ENCODE measurements around the gene TRIM62.

The TRIM62 gene

GRCh38 chr1:33181921-33182341 is at the start of gene TRIM62:
TRIM62 (minus strand) TSS chr1:33182043; CDS start chr1:33181432, 611 bp downstream.
- ATAC-seq (replicated peaks; ENCODE audit: extremely low read depth, poor library complexity, severe bottlenecking) (peak; percentile 61), DNase-seq (ENCODE audit: low spot score in 2 of 2) (peak; percentile 54 to 57)
- H3K27ac Mint-ChIP-seq (ENCODE audit: low read depth): peak within 1 kb of the TSS; percentile 44
- peak within 1 kb of the TSS; percentile 86 for H3K4me3 Mint-ChIP-seq
- H3K9me3 Mint-ChIP-seq: no peaks in the 10 kb centered on the region
- no peaks in the 10 kb centered on the region for H3K27me3 Mint-ChIP-seq
- H3K4me1 Mint-ChIP-seq: peaks cover 55% of the 10 kb centered on the region
- H3K36me3 Mint-ChIP-seq (ENCODE audit: insufficient read depth): peaks cover 6% of the 10 kb centered on the region

- no peak for ATAC-seq (replicated peaks; ENCODE audit: extremely low read depth, poor library complexity, severe bottlenecking)
- Mint-ChIP-seq H3K27ac (ENCODE audit: low read depth) (no peak overlapping the region), H3K36me3 (ENCODE audit: insufficient read depth) (no peaks in the 10 kb centered on the region), H3K27me3 (peaks cover 32% of the 10 kb centered on the region), H3K9me3 (no peaks in the 10 kb centered on the region), H3K4me3 (no peak overlapping the region), H3K4me1 (no peaks in the 10 kb centered on the region)
- no peak for DNase-seq (ENCODE audit: low spot score in 2 of 2)
Observed at GRCh38 chr1:33231166-33231565, 49.3 kb upstream of the TRIM62 start.

GRCh38 chr1:33228935-33229487 is 47.2 kb upstream of the TRIM62 start:
- ATAC-seq (replicated peaks; ENCODE audit: extremely low read depth, poor library complexity, severe bottlenecking) (no peak), DNase-seq (ENCODE audit: low spot score in 2 of 2) (no peak)
- Mint-ChIP-seq H3K4me3 (no peak overlapping the region), H3K36me3 (ENCODE audit: insufficient read depth) (no peaks in the 10 kb centered on the region), H3K27ac (ENCODE audit: low read depth) (no peak overlapping the region), H3K4me1 (no peaks in the 10 kb centered on the region), H3K9me3 (peaks cover 12% of the 10 kb centered on the region), H3K27me3 (peaks cover 32% of the 10 kb centered on the region)

GRCh38 chr1:33225586-33225985 is 43.7 kb upstream of the TRIM62 start:
- no peaks in the 10 kb centered on the region for H3K4me1 Mint-ChIP-seq

GRCh38 chr1:33224166-33224707 is 42.4 kb upstream of the TRIM62 start:
- no peak for DNase-seq (ENCODE audit: low spot score in 2 of 2)
- H3K9me3 Mint-ChIP-seq: peaks cover 17% of the 10 kb centered on the region
- H3K27me3 Mint-ChIP-seq: peaks cover 17% of the 10 kb centered on the region
- no peak for ATAC-seq (replicated peaks; ENCODE audit: extremely low read depth, poor library complexity, severe bottlenecking)
- no peak overlapping the region for H3K4me3 Mint-ChIP-seq
- peaks cover 2% of the 10 kb centered on the region for H3K36me3 Mint-ChIP-seq (ENCODE audit: insufficient read depth)
- H3K4me1 Mint-ChIP-seq: no peaks in the 10 kb centered on the region
- H3K27ac Mint-ChIP-seq (ENCODE audit: low read depth): no peak overlapping the region

More at GRCh38 chr1:33225586-33225985, 43.7 kb upstream of the TRIM62 start:
- Mint-ChIP-seq H3K27ac (ENCODE audit: low read depth) (no peak overlapping the region), H3K36me3 (ENCODE audit: insufficient read depth) (peaks cover 2% of the 10 kb centered on the region), H3K9me3 (peaks cover 17% of the 10 kb centered on the region), H3K4me3 (no peak overlapping the region), H3K27me3 (peaks cover 21% of the 10 kb centered on the region)
- no peak for ATAC-seq (replicated peaks; ENCODE audit: extremely low read depth, poor library complexity, severe bottlenecking)
- no peak for DNase-seq (ENCODE audit: low spot score in 2 of 2)

- H3K9me3 Mint-ChIP-seq: peaks cover 17% of the 10 kb centered on the region
- H3K4me1 Mint-ChIP-seq: no peaks in the 10 kb centered on the region
- no peak overlapping the region for H3K4me3 Mint-ChIP-seq
- no peaks in the 10 kb centered on the region for H3K27me3 Mint-ChIP-seq
- peaks cover 2% of the 10 kb centered on the region for H3K36me3 Mint-ChIP-seq (ENCODE audit: insufficient read depth)
- no peak overlapping the region for H3K27ac Mint-ChIP-seq (ENCODE audit: low read depth)
- ATAC-seq (replicated peaks; ENCODE audit: extremely low read depth, poor library complexity, severe bottlenecking) (no peak), DNase-seq (ENCODE audit: low spot score in 2 of 2) (no peak)
Observed at GRCh38 chr1:33222381-33222780, 40.5 kb upstream of the TRIM62 start.

GRCh38 chr1:33221385-33221758 is 39.5 kb upstream of the TRIM62 start:
- Mint-ChIP-seq H3K36me3 (ENCODE audit: insufficient read depth) (peaks cover 2% of the 10 kb centered on the region), H3K27ac (ENCODE audit: low read depth) (no peak overlapping the region), H3K9me3 (peaks cover 17% of the 10 kb centered on the region), H3K4me3 (no peak overlapping the region), H3K4me1 (no peaks in the 10 kb centered on the region), H3K27me3 (no peaks in the 10 kb centered on the region)
- no peak for DNase-seq (ENCODE audit: low spot score in 2 of 2)
- ATAC-seq (replicated peaks; ENCODE audit: extremely low read depth, poor library complexity, severe bottlenecking): no peak

- peaks cover 2% of the 10 kb centered on the region for H3K36me3 Mint-ChIP-seq (ENCODE audit: insufficient read depth)
- no peaks in the 10 kb centered on the region for H3K4me1 Mint-ChIP-seq
- DNase-seq (ENCODE audit: low spot score in 2 of 2) (no peak), ATAC-seq (replicated peaks; ENCODE audit: extremely low read depth, poor library complexity, severe bottlenecking) (no peak)
- H3K4me3 Mint-ChIP-seq: no peak overlapping the region
- no peaks in the 10 kb centered on the region for H3K27me3 Mint-ChIP-seq
- no peak overlapping the region for H3K27ac Mint-ChIP-seq (ENCODE audit: low read depth)
- peaks cover 17% of the 10 kb centered on the region for H3K9me3 Mint-ChIP-seq
Observed at GRCh38 chr1:33220676-33221384, 39.0 kb upstream of the TRIM62 start.

- Mint-ChIP-seq H3K4me3 (no peak overlapping the region), H3K27me3 (no peaks in the 10 kb centered on the region), H3K27ac (ENCODE audit: low read depth) (no peak overlapping the region), H3K4me1 (no peaks in the 10 kb centered on the region), H3K9me3 (peaks cover 16% of the 10 kb centered on the region), H3K36me3 (ENCODE audit: insufficient read depth) (peaks cover 2% of the 10 kb centered on the region)
- ATAC-seq (replicated peaks; ENCODE audit: extremely low read depth, poor library complexity, severe bottlenecking) (no peak), DNase-seq (ENCODE audit: low spot score in 2 of 2) (no peak)
Observed at GRCh38 chr1:33219886-33220661, 38.2 kb upstream of the TRIM62 start.

- Mint-ChIP-seq H3K27me3 (peaks cover 66% of the 10 kb centered on the region), H3K4me3 (no peak overlapping the region), H3K27ac (ENCODE audit: low read depth) (no peak overlapping the region), H3K9me3 (no peaks in the 10 kb centered on the region), H3K36me3 (ENCODE audit: insufficient read depth) (no peaks in the 10 kb centered on the region), H3K4me1 (no peaks in the 10 kb centered on the region)
- DNase-seq (ENCODE audit: low spot score in 2 of 2) (no peak), ATAC-seq (replicated peaks; ENCODE audit: extremely low read depth, poor library complexity, severe bottlenecking) (no peak)
Observed at GRCh38 chr1:33211972-33212371, 30.1 kb upstream of the TRIM62 start.

- Mint-ChIP-seq H3K9me3 (no peaks in the 10 kb centered on the region), H3K4me3 (no peak overlapping the region), H3K27ac (ENCODE audit: low read depth) (no peak overlapping the region), H3K36me3 (ENCODE audit: insufficient read depth) (no peaks in the 10 kb centered on the region), H3K4me1 (no peaks in the 10 kb centered on the region), H3K27me3 (peaks cover 60% of the 10 kb centered on the region)
- DNase-seq (ENCODE audit: low spot score in 2 of 2): no peak
- ATAC-seq (replicated peaks; ENCODE audit: extremely low read depth, poor library complexity, severe bottlenecking): no peak
Observed at GRCh38 chr1:33206340-33206739, 24.5 kb upstream of the TRIM62 start.

GRCh38 chr1:33195556-33195955 is 13.7 kb upstream of the TRIM62 start:
- Mint-ChIP-seq H3K4me3 (no peak overlapping the region), H3K36me3 (ENCODE audit: insufficient read depth) (no peaks in the 10 kb centered on the region), H3K4me1 (peaks cover 10% of the 10 kb centered on the region), H3K27me3 (peaks cover 63% of the 10 kb centered on the region), H3K9me3 (no peaks in the 10 kb centered on the region), H3K27ac (ENCODE audit: low read depth) (no peak overlapping the region)
- no peak for ATAC-seq (replicated peaks; ENCODE audit: extremely low read depth, poor library complexity, severe bottlenecking)
- DNase-seq (ENCODE audit: low spot score in 2 of 2): no peak

All from central memory CD8-positive, alpha-beta T cell (primary cell).